Naive thymus-derived CD8-positive, alpha-beta T cell (primary cell): ENCODE results near the gene SAXO2. TPM values are rescaled to one million over a fixed set of nuclear protein-coding genes. Genes with fewer than 3 reads are reported as not detected.
"Not testable (repeated sequence)": the region's sequence is repeated elsewhere in the genome, so short reads cannot be mapped to it uniquely, and the experiment has no call there.

Source experiments
- ATAC-seq, 2 donors: fragments of 150-1000 bp; cut with Tn5 transposase in 1 of 2; sonication (Bioruptor Pico), chemical (Tn5 transposase) in 1 of 2; 1 replicate in 1 of 2; 2 replicates in 1 of 2; pipeline ENCODE4 v1.10.0; 2021; ENCODE audit warnings: mild to moderate bottlenecking in 2 of 2, moderate library complexity in 2 of 2
- POLR2A ChIA-PET: fragments of 350-600 bp; sonication (Branson Sonifier 250); formaldehyde crosslinking; loops from one replicate; lab custom pipeline; 2021; ENCODE audit warnings: antibody characterized with exemption; lab: Charles Lee
- DNase-seq, 10 donors: peaks; one replicate each; pipeline versions ENCODE4 v3.0.0 to v3.0.0-alpha.2; 2020 to 2022
- H3K27ac Mint-ChIP-seq, 10 donors: one replicate each; pipeline ENCODE4 v1.8.0; 2020 to 2022; ENCODE audit warnings: mild to moderate bottlenecking in 10 of 10, mixed read lengths in 10 of 10, moderate library complexity in 4 of 10, inconsistent platforms in 1 of 10
- H3K27me3 Mint-ChIP-seq, 5 donors: one replicate each; pipeline ENCODE4 v1.8.0; 2021 to 2022; ENCODE audit warnings: mixed read lengths in 5 of 5
- H3K36me3 Mint-ChIP-seq, 3 donors: one replicate each; pipeline ENCODE4 v1.8.0; 2020 to 2022; ENCODE audit warnings: mixed read lengths in 3 of 3, mild to moderate bottlenecking in 2 of 3, inconsistent platforms in 1 of 3
- H3K4me1 Mint-ChIP-seq, 4 donors: one replicate each; pipeline ENCODE4 v1.8.0; 2021 to 2022; ENCODE audit warnings: mixed read lengths in 4 of 4
- H3K4me3 Mint-ChIP-seq, 10 donors: one replicate each; pipeline ENCODE4 v1.8.0; 2020 to 2022; ENCODE audit warnings: mild to moderate bottlenecking in 10 of 10, mixed read lengths in 10 of 10, moderate library complexity in 6 of 10, inconsistent platforms in 1 of 10
- H3K9me3 Mint-ChIP-seq, 9 donors: one replicate each; pipeline ENCODE4 v1.8.0; 2020 to 2022; ENCODE audit warnings: mixed read lengths in 9 of 9, mild to moderate bottlenecking in 3 of 9, inconsistent platforms in 1 of 9, moderate library complexity in 1 of 9
- polyA plus RNA-seq, 3 donors: library from polyadenylated mRNA; unstranded; fragments of 300-500 nt; fragmentation: Illumina TruSeq; gene quantifications; one replicate each; pipeline ENCODE4 v1.2.3, GENCODE V29; 2021
- total RNA-seq, 8 experiments: library from RNA in 2 of 8; stranded (reverse) in 2 of 8; gene quantifications; one replicate each; pipeline ENCODE4 v1.2.3 and lab custom pipeline; 2021 to 2026

SAXO2 gene
- total and polyA plus RNA-seq, 5 experiments from 2014 or later: 2.1 to 5.1 (median 3.0) TPM; not detected in 1

DNA sequence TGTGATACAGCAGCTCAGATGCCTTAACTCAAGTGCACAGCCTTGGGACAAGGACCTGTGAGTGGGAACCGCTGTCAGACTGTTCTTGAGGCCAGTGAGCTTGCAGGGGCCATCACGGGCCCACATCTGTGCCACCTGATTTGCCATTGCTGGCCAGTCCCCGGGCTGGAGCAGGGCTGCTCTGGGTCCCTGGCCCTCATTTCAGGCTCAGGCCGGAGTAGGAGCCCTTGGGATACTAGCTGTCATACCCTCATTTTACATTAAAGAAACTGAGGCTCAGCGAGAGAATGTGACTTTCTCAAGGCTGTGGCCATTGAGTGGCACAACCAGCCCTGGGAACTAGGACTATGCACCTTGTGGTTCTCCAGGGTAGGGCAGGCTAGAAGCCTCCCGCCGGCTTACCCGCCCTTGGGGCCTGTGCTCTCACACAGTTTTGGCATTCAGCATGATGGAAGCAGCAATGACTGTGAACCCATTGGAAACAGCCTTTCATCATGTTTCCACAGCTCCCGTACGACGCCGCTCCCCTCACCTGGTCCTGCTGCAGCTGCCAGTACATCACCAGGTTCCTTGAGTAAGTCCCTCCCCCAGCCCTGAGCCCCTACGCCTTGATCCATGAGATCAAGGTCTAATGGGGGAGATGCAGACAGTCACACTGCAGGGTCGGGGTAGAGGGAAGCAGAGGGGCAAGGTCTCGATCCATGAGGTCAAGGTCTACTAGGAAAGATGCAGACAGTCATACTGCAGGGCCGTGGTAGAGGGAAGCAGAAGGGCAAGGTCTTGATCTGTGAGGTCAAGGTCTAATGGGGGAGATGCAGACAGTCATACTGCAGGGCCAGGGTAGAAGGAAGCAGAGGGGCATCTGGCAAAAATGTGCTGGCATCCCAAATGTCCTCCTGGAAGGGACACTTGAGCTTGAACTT lies 44.4 kb downstream of the SAXO2 start:
- Mint-ChIP-seq H3K27ac (peak overlapping the region in 1 of 10 donors; percentile 89), H3K36me3 (peaks cover 7 to 10% (median 8%) of the 10 kb centered on the region in 3 donors), H3K27me3 (no peaks in the 10 kb centered on the region), H3K9me3 (peaks cover 0 to 14% (median 4%) of the 10 kb centered on the region in 9 donors), H3K4me1 (peaks cover 0 to 3% (median 2%) of the 10 kb centered on the region in 4 donors), H3K4me3 (no peak overlapping the region)
- DNase-seq (no peak), ATAC-seq (no peak)
- POLR2A ChIA-PET: no interaction called here

DNA sequence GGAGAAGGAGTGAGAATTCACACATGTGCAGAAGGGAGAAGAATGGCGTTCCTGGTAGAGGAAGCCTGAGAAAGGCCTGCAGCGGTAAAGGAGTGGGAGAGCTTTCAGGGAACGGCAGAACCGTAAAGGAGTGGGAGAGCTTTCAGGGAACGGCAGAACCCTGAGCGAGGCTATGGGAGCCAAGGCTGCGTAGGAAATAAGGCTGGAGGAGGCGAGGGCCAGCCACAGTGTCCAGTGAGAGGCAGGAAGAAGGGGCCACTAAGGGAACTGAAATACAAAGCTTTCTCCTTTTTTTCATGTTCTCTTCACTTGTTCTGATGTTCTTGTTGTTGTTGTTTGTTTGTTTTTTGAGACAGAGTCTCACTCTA lies 45.1 kb downstream of the SAXO2 start:
- Mint-ChIP-seq H3K4me1 (peaks cover 0 to 3% (median 2%) of the 10 kb centered on the region in 4 donors), H3K9me3 (peaks cover 0 to 14% (median 4%) of the 10 kb centered on the region in 9 donors), H3K36me3 (peaks cover 7 to 10% (median 8%) of the 10 kb centered on the region in 3 donors), H3K27me3 (no peaks in the 10 kb centered on the region), H3K27ac (peak overlapping the region in 1 of 10 donors; percentile 89), H3K4me3 (no peak overlapping the region)
- POLR2A ChIA-PET: no interaction called here
- DNase-seq: no peak
- no peak for ATAC-seq

DNA sequence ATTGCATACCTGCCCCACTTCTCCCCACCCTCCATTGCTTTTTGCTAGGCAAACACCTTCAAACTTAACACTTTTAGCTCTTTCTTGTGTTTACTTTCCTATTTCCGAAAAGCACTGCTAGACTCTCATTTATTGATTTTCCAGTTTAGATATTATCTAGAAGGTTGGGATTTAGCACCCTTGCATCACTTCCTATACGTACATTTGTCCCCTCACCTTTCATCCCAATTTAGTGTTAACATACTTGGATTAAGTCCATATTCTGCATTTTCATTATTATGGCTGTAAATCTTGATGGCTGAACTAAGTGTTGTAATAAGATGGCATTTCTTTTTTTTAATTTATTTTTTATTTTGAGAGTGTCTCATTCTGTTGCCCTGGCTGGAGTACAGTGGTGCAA lies 47.2 kb downstream of the SAXO2 start:
- peaks cover 7 to 10% (median 10%) of the 10 kb centered on the region in 3 donors for H3K36me3 Mint-ChIP-seq
- DNase-seq: no peak
- peaks cover 0 to 2% (median under 1%) of the 10 kb centered on the region in 4 donors for H3K4me1 Mint-ChIP-seq
- no peak for ATAC-seq
- H3K4me3 Mint-ChIP-seq: no peak overlapping the region
- H3K9me3 Mint-ChIP-seq: peaks cover 0 to 14% (median 4%) of the 10 kb centered on the region in 9 donors
- POLR2A ChIA-PET: interaction anchor here (0.7 kb wide), 1 partner anchor 11 kb away, joined by 5 read pairs; no protein-coding TSS in a partner anchor
- no peaks in the 10 kb centered on the region for H3K27me3 Mint-ChIP-seq
- no peak overlapping the region for H3K27ac Mint-ChIP-seq

DNA sequence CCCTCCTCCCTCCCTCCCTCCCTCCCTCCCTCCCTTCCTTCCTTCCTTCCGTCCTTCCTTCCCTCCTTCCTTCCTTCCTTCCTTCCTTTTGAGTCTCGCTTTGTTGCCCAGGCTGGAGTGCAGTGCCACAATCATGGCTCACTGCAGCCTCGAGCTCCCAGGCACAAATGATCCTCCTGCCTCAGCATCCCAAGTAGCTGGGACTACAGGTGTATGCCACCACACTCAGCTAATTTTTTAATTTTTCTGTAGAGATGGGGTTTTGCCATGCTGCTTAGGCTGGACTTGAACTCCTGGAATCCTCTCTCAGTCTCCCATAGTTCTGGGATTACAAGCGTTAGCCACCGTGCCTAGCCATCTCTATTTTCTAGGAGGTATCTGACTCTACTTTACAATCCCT lies 48.7 kb downstream of the SAXO2 start:
- H3K4me1 Mint-ChIP-seq, H3K4me3 Mint-ChIP-seq, POLR2A ChIA-PET, H3K27me3 Mint-ChIP-seq, H3K27ac Mint-ChIP-seq, ATAC-seq, DNase-seq: not testable (repeated sequence)
- peaks cover 7 to 10% (median 10%) of the 10 kb centered on the region in 3 donors for H3K36me3 Mint-ChIP-seq
- peaks cover 0 to 14% (median 4%) of the 10 kb centered on the region in 9 donors for H3K9me3 Mint-ChIP-seq

DNA sequence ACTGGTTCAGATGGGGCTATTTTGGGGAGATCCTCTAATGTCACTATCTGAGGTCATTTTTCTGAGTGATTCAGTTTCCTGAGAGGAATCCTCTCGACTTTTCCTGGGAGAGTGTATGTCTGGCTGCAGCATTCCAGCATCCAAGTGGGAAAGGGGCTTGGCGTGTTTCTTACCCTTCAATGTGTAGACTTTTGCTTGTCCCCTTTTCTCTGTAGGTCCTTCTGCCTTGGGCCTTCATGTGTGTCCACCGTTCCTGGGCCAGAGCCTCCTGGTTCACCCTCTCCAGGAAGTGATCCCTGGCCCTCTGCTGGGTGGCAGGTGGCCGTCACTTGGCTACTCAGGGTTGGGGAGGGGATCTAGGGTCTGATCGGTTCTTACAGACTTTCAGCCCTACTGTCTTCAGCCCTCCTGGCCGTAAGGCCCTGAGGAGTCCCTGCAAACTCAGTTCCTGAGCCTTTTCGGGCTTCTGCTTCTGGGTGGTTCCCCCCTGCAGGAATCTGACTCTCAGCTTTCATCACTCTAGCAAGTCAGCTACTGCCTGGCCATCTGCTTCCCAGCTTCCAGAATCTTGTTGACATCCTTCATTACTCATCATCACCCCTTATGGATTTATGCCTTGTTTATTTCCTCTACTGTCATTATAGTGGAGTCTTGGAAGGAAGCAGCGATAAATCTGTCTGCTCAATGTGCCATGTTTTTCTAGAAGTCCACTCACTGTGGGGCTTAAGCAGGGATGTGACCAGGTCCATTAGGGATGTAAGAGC lies 50.1 kb downstream of the SAXO2 start:
- POLR2A ChIA-PET: no interaction called here
- peaks cover 7 to 10% (median 10%) of the 10 kb centered on the region in 3 donors for H3K36me3 Mint-ChIP-seq
- no peak overlapping the region for H3K27ac Mint-ChIP-seq
- no peak for ATAC-seq
- peaks cover 0 to 2% (median 0%) of the 10 kb centered on the region in 4 donors for H3K4me1 Mint-ChIP-seq
- H3K9me3 Mint-ChIP-seq: peaks cover 0 to 14% (median 4%) of the 10 kb centered on the region in 9 donors
- no peak overlapping the region for H3K4me3 Mint-ChIP-seq
- no peak for DNase-seq
- H3K27me3 Mint-ChIP-seq: no peaks in the 10 kb centered on the region

DNA sequence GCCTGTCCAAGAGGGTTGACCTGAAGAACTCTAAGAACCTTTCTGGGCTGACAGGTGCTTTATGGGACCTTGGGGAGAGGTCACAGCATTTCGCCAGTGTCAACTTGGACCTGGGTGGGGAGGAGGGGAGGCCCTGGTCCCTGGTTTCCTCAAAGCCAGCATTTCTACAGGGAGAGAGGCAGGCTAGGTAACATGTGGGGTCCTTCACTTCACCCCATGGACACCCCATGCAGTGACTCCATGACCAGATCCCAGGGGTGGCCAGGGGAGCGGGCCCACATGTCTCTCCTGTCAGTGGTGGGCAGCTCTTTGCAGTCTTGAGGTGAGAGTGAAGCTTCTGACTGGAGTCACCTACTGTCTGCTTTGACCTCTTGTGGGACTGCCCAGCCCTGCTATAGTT lies 50.8 kb downstream of the SAXO2 start:
- Mint-ChIP-seq H3K9me3 (peaks cover 0 to 14% (median 4%) of the 10 kb centered on the region in 9 donors), H3K4me1 (peaks cover 0 to 2% (median 0%) of the 10 kb centered on the region in 4 donors), H3K36me3 (peaks cover 7 to 10% (median 10%) of the 10 kb centered on the region in 3 donors), H3K27ac (no peak overlapping the region), H3K27me3 (no peaks in the 10 kb centered on the region), H3K4me3 (no peak overlapping the region)
- POLR2A ChIA-PET: no interaction called here
- ATAC-seq (no peak), DNase-seq (peak in 1 of 10 donors; percentile 22)

DNA sequence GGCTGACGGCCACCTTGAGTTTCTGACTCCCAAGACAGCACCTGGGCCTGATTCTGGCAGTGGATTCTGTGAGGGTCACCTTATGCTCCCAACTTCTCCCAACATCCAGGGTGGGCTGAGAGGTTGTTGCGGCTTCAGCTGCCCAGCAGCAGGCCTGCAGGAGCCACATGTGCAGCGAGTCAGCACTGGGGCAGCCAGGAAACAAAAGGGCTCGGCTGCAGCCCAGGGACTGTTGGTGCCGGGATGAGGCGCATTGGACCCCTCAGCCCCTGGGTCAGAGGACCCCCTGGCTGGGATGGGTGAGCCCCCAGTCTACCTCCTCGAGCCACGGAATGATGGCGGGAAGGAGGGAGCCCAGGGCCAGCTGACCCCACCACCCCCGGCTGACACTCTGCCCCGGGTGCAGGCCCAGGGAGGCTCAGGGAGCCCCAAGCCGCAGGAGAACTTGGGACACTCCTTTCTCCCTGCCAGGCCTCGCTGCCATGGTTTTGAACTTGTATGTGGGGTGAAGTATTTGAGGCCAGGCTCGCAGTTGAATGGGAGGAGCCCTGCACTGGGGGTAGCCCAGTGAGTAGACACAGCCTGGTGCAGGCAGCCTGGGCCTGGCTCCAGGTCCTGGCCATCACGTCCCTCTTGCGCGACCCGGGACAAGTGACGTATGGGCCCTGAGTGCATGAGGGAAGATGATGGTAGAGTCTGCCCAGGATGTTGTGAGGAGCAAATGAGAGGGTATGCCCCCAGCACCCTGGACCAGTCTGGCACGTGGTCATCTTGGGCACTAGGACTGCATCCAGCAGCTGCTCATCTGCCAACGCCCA lies 51.5 kb downstream of the SAXO2 start:
- not testable (repeated sequence) for H3K4me1 Mint-ChIP-seq

DNA sequence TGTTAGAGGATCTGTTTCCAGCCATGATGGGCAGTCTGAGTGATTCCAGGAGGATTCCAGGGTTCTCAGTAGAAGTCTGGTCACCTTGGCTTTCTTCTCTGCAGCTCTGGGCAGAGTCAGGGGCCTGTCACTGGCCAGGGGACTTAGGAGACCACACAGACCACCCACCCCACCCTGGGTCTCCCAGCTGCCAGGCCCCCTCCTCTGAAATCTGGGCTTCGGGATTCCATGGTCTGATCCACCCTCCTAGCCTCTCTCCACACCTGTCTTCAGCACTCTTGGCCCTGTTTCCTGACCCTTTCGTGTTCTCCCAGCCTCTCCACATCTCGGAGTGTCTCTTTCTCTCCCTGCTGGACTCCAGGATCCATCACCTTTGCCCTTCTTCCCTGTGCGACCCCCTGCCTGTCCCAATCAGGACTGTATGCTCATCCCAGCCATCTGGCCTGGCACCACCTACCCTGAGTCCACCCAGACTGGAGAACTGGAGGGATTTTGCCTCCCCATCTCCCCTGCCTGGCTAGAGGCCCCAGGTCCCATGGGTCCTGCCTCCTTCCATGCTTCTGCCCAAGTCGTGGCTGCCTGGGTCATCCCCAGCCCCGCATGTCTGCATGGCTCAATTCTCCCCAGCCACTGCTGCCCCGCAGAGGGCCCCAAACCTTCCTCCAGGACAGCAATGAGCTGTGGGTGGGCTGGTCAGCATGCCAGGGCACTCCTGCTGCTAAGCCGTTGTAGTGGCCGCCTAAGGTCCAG lies 52.3 kb downstream of the SAXO2 start:
- peaks cover 7 to 10% (median 10%) of the 10 kb centered on the region in 3 donors for H3K36me3 Mint-ChIP-seq
- no peak overlapping the region for H3K4me3 Mint-ChIP-seq
- DNase-seq: peak in 1 of 10 donors; percentile 54
- POLR2A ChIA-PET: no interaction called here
- H3K4me1 Mint-ChIP-seq: no peaks in the 10 kb centered on the region
- no peak overlapping the region for H3K27ac Mint-ChIP-seq
- no peak for ATAC-seq
- peaks cover 0 to 14% (median 4%) of the 10 kb centered on the region in 9 donors for H3K9me3 Mint-ChIP-seq
- no peaks in the 10 kb centered on the region for H3K27me3 Mint-ChIP-seq

More for the DNA sequence above, 51.5 kb downstream of the SAXO2 start:
- DNase-seq: peak in 1 of 10 donors; percentile 13
- H3K36me3 Mint-ChIP-seq: peaks cover 7 to 10% (median 10%) of the 10 kb centered on the region in 3 donors
- ATAC-seq, H3K27me3 Mint-ChIP-seq, H3K4me3 Mint-ChIP-seq, POLR2A ChIA-PET, H3K27ac Mint-ChIP-seq: not testable (repeated sequence)
- peaks cover 0 to 14% (median 4%) of the 10 kb centered on the region in 9 donors for H3K9me3 Mint-ChIP-seq

DNA sequence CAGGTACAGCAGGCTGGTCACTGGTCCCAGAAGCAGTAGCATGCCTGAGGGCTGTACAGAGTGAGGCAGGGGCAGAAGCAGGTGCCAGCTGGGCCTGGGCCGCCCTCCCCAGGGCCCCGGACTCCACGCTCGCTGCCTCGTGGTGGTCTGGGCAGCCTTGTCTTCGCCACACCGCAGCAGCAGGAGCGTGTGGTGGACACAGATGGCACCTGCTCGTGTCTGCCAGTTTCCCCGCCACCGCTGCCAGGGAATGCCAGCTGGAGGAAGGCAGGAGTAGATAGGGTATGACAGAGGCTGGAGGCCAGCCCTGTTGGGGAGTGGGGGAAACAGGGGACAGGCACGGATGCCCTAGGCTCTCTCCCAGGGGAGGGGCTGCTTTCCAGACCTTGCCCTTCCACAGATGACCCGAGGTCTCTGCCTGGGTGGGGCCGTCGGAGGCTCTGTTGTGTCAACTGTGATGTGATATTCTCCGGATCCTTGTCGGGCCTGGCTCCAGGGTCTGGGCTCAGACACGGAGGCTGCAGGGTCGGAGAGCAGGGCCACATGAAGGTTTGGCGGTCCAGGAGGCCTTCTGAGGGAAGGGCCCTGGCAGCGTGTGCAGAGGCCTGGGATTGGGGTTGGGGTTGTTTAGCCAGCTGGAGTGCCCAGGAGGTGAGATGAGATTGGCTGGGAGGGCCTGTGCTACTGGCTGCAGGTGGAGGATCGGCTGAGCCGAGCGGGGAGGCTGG lies 53.1 kb downstream of the SAXO2 start:
- Mint-ChIP-seq H3K4me3 (no peak overlapping the region), H3K9me3 (peaks cover 0 to 10% (median 4%) of the 10 kb centered on the region in 9 donors), H3K4me1 (no peaks in the 10 kb centered on the region), H3K27ac (no peak overlapping the region), H3K27me3 (no peaks in the 10 kb centered on the region), H3K36me3 (peaks cover 4 to 6% (median 6%) of the 10 kb centered on the region in 3 donors)
- DNase-seq (peak in 1 of 10 donors; percentile 53), ATAC-seq (no peak)
- POLR2A ChIA-PET: no interaction called here

DNA sequence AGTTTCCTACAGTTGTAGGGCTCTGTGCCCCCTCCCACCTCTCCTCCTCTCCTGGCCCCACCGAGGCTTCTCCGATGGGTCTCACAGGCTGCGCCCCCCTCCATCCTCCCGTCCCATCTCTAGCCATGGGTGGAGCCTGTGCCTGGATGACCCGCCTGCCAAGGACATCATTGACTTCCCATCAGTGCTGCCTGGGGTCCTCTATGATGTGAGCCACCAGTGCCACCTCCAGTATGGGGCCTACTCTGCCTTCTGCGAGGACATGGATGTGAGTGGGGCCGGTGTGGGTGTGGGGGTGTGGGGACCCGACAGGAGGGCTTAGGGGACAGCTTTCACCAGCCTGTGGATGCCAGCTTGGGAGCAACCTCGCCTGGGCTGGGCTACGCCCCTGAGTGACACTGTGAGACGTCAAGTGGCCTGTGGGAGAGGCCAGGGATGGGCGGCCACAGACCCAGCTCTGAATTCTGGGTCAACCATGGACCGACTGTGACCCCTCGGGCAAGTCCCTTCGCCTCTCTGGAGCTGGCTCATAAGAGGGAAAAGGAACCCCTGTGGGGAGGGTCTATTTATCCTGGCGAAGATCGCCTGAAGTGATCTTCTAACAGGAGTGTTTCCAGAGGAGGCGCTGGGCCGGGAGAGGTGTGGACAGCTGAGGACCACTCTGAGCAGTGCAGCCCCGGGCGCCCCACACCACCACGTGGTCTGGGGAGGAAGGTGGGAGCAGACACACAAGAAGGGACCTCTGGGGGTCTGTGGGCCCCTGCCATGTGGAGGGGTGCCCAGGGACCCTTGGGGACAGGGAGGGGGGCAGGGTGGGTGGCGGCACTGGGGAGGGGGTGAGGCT lies 53.9 kb downstream of the SAXO2 start:
- peak in 1 of 10 donors; percentile 40 for DNase-seq
- H3K27me3 Mint-ChIP-seq, POLR2A ChIA-PET, H3K27ac Mint-ChIP-seq, H3K36me3 Mint-ChIP-seq, ATAC-seq, H3K4me3 Mint-ChIP-seq, H3K9me3 Mint-ChIP-seq, H3K4me1 Mint-ChIP-seq: not testable (repeated sequence)
